GM18526 (cell line): ENCODE data around the gene SMIM10L2A.

ENCODE experiments used
- POLR2A ChIP-seq: IDR thresholded peaks from 3 replicates; pipeline ENCODE4 v1.6.1; 2011; ENCODE audit not compliant: insufficient read length; ENCODE audit errors: extremely low read depth

Gene SMIM10L2A

DNA sequence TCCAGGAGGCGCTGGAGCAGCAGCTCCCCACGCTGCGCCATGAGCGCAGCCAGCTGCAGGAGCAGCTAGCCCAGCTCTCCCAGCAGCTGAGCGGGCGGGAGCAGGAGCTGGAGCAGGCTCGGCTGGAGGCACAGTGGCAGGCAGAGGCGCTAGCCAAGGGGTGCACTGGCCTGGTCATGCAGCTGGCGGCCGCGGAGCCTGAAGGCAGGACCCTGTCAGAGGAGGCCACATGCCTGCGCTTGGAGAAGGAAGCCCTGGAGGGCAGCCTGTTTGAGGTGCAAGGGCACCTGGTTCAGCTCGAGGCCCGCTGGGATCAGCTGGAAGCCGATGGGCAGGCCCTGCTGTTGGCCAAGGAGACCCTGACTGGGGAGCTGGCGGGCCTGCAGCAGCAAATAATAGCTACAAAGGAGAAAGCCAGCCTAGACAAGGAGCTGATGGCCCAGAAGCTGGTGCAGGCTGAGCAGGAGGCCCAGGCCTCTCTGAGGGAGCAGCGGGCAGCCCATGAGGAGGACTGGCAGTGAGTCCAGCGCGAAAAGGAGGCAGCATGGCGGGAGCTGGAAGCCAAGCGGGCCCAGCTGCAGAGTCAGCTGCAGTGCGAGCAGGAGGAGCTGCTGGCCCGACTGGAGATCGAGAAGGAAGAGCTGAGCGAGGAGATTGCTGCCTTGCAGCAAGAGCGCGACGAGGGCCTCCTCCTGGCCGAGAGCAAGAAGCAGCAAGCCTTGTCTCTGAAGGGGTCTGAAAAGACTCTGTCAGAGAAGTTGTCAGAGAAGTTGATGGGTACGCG, 13.6 kb downstream of the SMIM10L2A start:
- TF ChIP-seq POLR2A: no peak

DNA sequence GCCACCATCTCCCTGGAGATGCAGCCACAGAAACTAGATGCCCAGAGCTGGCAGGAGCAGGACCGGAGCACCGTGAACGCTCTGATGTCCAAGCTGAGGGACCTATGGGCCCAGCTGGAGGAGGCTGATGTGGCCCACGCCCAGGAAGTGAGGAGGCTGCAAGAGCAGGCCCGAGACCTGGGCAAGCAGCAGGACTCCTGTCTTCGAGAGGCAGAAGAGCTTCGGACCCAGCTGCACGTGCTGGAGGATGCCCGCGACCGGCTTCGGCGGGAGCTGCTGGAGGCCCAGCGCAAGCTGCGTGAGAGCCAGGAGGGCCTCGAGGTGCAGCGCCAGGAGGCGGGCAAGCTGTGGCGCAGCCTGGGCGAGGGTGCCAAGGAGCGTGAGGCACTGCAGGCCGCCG, 14.2 kb downstream of the SMIM10L2A start:
- no peak for TF ChIP-seq POLR2A

DNA sequence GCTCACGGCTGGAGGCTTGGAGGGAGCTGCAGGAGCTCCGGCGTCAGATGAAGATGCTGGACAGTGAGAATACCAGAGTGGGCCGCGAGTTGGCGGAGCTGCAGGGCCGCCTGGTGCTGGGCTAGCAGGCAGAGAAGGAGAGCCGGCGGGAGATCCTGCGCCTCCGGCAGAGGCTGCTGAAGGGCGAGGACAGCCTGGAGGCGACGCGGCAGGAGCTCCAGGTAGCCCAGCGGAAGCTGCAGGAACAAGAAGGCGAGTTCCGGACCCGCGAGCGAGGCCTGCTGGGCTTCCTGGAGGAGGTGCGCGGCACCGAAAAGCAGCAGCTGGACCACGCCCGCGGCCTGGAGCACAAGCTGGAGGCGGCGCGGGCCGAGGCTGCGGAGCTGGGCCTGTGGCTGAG, 14.7 kb downstream of the SMIM10L2A start:
- TF ChIP-seq POLR2A: no peak

DNA sequence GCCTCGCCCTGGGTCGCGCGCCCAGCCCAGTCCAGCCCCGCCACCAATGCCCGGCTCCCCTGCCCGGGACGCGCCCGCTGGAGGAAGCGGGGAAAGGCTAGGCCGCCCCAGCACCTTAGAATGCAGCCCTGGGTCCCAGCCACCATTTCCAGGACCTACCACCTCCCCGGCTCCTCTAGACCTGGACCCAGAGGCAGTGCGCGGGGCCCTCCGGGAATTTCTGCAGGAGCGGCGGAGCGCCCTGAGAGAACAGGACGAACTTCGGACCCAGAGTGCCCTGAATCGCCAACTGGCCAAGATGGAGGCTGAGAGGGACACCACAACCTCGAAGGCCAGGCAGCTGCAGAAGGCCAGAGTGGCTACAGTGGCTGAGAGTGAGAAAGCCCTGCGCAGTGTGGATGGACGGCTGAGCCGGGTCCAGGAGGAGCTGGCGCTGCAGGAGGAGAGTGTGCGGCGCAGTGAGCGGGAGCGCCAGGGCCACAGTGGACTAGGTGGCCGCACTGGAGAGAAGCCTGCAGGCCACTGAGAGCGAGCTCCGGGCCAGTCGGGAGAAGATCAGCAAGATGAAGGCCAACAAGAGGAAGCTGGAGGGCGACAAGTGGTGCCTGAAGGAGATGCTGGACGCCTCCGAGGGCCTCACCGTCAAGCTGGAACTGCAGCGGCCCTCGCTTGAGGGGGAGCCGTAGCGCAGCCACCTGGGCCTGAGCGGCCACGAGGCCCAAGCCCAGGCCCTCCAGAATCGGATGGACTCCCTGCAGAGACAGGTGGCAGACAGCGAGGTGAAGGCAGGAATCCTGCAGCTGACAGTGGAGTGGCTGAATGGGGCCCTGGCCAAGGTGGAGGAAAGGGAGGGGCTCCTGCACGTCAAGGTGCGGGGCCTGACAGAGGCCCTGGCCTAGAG, 15.5 kb downstream of the SMIM10L2A start:
- no peak for TF ChIP-seq POLR2A

DNA sequence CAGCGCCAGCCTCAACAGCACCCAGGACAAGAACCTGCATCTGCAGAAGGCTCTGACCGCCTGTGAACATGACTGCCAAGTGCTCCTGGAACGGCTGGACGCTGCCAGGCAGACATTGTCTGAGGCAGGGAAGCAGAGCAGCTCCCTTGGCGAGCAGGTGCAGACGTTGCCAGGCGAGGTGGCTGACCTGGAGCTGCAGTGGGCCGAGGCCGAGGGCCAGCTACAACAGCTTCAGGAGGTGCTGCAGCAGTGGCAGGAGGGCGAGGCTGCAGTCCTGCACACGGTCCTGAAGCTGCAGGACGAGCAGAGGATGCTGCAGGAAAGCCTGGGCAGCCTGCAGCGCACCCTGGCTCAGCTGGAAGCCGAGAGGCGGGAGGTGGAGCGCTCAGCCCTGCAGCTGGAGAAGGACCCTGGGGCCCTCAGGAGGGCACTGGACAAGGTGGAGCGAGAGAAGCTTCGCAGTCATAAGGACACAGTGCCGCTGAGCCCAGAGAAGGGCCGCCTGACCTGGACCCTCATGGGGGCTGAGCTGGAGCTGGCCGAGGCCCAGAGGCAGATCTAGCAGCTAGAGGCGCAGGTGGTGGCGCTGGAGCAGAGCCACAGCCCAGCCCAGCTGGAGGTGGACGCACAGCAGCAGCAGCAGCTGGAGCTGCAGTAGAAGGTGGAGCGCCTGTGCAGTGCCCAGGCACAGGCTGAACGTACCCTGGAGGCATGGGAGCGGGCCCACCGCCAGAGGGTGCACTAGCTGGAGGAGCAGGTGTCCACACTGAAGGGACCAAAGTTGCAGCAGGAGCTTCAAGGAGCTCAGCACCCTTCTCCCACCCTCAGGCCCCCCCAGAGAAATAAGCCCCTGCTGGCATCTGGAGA, 16.4 kb downstream of the SMIM10L2A start:
- no peak for TF ChIP-seq POLR2A

DNA sequence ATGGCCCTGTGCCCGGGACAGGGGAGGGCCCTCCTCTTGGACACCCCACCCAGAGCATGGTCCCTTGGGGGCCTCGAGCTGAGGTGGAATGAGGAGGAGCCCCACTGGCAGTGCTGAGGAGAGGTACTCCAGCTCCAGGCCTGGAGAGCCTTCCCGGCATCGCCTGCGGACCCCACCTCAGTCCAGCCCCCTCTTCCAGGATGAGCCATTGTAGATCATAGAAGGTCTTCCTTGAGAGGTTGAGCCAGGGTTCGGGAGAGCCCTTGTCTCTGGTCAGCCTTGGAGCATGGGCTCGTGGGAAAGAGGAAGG, 16.9 kb downstream of the SMIM10L2A start:
- TF ChIP-seq POLR2A: no peak

DNA sequence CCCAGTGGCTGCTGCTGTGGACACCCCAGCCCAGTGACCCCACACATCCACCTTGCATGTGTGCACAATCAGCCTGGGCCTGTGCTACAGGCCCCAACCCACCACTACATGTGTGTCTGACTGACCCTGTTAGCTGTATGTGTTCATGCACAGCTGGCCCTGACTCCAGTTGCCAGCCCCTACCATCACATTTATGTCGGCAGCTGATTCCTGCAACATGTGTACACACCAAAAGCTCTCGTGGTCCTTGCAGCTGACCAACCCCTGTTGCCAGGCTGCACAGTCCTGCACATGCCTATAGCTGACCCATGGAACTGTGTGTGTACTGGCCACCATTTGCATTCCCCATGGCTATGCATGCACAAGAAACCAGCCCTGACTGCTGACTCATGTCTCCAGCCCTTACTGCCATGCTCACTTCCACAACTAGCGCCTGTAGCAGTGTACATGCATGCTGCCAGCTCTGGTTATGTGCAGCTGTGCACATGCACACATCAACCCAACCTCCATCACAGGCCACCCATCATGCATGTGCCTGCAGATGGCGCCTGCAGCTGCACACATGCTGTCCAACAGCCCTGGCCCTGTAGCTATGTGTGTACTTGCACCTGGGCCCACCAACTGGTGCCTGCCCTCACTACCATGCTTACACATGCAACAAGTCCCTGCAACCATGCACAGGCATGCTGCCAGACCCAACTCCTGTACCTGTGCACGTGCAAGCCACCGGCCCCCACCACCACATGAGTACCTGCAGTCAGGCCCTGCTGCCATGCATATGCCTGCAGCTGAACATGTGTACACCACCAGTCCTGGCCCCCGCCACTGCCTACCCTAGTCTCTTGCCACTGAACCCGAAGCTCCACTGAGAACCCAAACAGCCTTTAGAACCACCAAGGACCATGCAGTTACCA, 28.1 kb downstream of the SMIM10L2A start:
- TF ChIP-seq POLR2A: no peak

DNA sequence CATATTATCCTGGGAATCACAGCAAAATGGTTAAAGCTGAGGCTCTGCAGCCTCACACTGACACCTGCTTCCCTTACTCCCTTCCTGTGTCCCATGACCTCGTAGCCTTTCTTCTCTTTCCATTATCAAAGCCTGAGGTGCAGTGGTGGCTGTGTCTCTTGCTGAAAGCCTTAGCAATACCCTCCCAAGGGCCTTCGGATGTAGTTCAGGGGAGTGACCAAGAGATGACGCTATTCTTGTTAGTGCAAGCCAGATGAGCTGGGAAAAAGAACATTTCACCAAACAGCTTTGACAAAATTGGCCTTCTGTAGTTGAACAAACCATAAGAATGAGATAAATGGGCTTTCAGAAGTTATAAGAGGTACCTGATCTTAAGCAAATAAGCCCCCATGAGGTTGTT, 31.6 kb downstream of the SMIM10L2A start:
- TF ChIP-seq POLR2A: no peak

DNA sequence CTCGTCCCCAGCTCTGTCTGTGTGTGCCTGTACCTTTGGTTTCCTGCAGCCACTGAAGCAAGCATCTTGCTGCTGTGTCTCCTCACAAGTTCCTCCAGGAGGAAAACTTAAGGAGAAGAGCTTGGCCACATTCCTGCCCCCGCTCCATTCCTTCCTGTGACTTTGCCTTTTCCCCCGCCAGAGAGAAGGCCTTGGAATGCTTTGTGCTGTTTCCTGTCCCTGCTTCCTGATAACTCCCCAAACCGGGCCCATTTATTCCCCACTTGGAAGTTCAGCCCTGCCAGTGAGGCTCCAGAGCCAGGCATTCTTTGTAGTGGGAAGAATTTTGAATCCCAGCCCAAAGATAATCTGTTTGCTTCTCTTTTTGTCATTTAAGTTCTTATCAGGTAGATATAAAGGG, 33.1 kb downstream of the SMIM10L2A start:
- no peak for TF ChIP-seq POLR2A

DNA sequence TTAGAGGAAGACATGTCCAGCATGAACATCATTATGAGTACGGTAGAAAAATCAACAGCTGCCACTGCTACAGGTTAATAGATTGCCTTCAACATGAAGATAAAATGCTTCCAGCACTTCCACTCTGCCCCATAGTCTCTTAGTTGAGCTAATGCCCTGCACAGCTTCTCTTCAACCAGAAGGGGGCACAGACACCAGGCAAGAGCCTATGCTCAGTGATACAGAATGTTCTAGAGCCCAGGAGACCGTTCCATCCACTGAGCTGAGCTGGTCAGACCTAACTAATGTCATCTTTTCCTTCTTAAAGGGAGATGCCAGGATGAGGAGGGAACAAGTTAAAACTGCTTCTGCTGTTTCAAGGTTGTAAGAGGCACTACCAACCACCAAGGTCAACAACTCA, 42.2 kb downstream of the SMIM10L2A start:
- no peak for TF ChIP-seq POLR2A

DNA sequence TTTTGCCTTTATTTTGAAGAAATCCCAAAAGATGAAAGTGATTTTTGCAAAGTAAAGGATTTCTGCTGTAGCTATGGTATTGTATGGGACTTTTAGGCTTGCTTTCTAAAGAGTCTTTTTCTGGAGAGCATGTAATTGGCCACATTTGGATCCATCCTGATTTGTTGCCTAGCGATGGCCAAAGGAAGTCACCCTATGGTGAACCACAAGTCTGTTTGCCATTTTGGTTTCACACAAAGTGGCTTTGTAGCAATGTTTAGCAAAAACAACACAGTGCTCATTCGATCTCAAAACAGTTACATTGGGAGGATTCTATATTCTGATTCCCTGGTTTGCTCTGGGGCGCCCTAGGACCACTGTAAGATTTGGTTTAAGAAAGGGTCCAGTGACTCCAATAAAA, 54.6 kb downstream of the SMIM10L2A start:
- TF ChIP-seq POLR2A: no peak

DNA sequence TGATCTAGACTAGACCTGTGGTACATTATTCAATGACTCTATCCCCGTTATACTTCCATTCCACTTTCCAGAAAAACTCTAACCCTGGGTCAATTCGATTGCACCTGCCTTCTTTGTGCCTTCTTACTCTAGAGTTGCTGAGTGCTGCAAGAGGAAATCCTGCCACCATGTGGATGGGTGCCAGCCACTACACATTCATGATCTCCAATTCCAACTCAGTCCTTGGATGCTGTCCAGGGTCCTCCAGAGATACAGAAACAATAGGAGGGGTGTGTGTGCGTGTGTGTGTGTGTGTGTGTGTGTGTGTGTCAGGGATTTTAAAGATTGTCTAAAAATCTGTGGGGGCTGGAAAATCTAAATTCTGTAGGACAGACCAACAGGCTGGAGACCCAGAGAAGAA, 55.8 kb downstream of the SMIM10L2A start:
- no peak for TF ChIP-seq POLR2A
